B cell (primary cell): Measurements from ENCODE around the gene CD53. TPM values are rescaled to one million over a fixed set of nuclear protein-coding genes. Genes with fewer than 3 reads are reported as not detected.
"Not testable (repeated sequence)": the region's sequence is repeated elsewhere in the genome, so short reads cannot be mapped to it uniquely, and the experiment has no call there.

ENCODE experiments used
- ATAC-seq: fragments of 200-7000 bp; cut with Tn5 transposase; one replicate; pipeline ENCODE4 v1.10.0; 2021; ENCODE audit warnings: low read depth, mild to moderate bottlenecking, moderate number of reproducible peaks, moderate library complexity
- CTCF ChIA-PET: fragments of 350-600 bp; sonication (Branson Sonifier 250); formaldehyde crosslinking; loops from one replicate; lab custom pipeline; 2021; ENCODE audit warnings: antibody characterized with exemption, inconsistent platforms; lab: Charles Lee
- POLR2A ChIA-PET: fragments of 350-600 bp; sonication (Branson Sonifier 250); formaldehyde crosslinking; loops from one replicate; lab custom pipeline; 2021; ENCODE audit warnings: antibody characterized with exemption; lab: Charles Lee
- DNase-seq: peaks from one replicate; pipeline ENCODE4 v3.0.0; 2013
- H2AFZ ChIP-seq: 2 replicates; pipeline ENCODE4 v1.6.1; 2012; ENCODE audit warnings: mild to moderate bottlenecking, low read depth, low read length; ENCODE audit not compliant: insufficient read depth, poor library complexity, severe bottlenecking
- H3K27ac ChIP-seq, 2 donors: 1 replicate in 1 of 2; 2 replicates in 1 of 2; pipeline ENCODE4 v1.5.1; 2012 to 2013; ENCODE audit warnings: low read length in 2 of 2, mild to moderate bottlenecking in 2 of 2, moderate library complexity in 1 of 2
- H3K27me3 ChIP-seq, 4 experiments: fragments of 200-600 bp in 1 of 4; sonication (generic) in 1 of 4; replicated peaks in 1 of 4; 1 replicate in 2 of 4; 2 replicates in 2 of 4; pipeline versions ENCODE4 v1.6.1 to v1.7.0; 2013 to 2016; ENCODE audit warnings: low read length in 3 of 4, mild to moderate bottlenecking in 2 of 4, mixed read lengths in 1 of 4, moderate library complexity in 1 of 4; ENCODE audit not compliant: insufficient read depth in 4 of 4, control insufficient read depth in 3 of 4; ENCODE audit errors: control extremely low read depth in 1 of 4
- H3K36me3 ChIP-seq, 2 experiments: replicated peaks in 1 of 2; 1 replicate in 1 of 2; 2 replicates in 1 of 2; pipeline versions ENCODE4 v1.6.1 to v1.7.1; 2013; ENCODE audit warnings: low read length in 1 of 2; ENCODE audit not compliant: insufficient read depth in 2 of 2, control insufficient read depth in 1 of 2; ENCODE audit errors: control extremely low read depth in 1 of 2, extremely low read depth in 1 of 2
- H3K4me1 ChIP-seq, 2 donors: fragments of 200-600 bp in 1 of 2; sonication (generic) in 1 of 2; 1 replicate in 1 of 2; 2 replicates in 1 of 2; pipeline versions ENCODE4 v1.5.1 to v1.6.1; 2013 to 2017; ENCODE audit warnings: low read length in 2 of 2; ENCODE audit not compliant: control insufficient read depth in 2 of 2, insufficient read depth in 2 of 2
- H3K4me2 ChIP-seq: replicated peaks from 2 replicates; pipeline ENCODE3; 2012; ENCODE audit warnings: mild to moderate bottlenecking, low read depth, low read length; ENCODE audit not compliant: poor library complexity, severe bottlenecking
- H3K4me3 ChIP-seq, 5 experiments: fragments of 200-600 bp in 1 of 5; sonication (generic) in 1 of 5; 1 replicate in 3 of 5; 2 replicates in 2 of 5; pipeline versions ENCODE4 v1.5.1 to v1.7.0; 2011 to 2016; ENCODE audit warnings: low read length in 4 of 5, mild to moderate bottlenecking in 4 of 5, low read depth in 2 of 5, control low read depth in 1 of 5, moderate library complexity in 1 of 5; ENCODE audit not compliant: insufficient read depth in 1 of 5; ENCODE audit errors: control extremely low read depth in 1 of 5, extremely low read depth in 1 of 5
- H3K79me2 ChIP-seq: fragments of 200-600 bp; sonication (generic); one replicate; pipeline ENCODE4 v1.6.0; 2016; ENCODE audit warnings: low read length; ENCODE audit not compliant: control insufficient read depth, insufficient read depth
- H3K9ac ChIP-seq: fragments of 200-600 bp; sonication (generic); 2 replicates; pipeline ENCODE4 v1.6.1; 2017; ENCODE audit warnings: mild to moderate bottlenecking, low read length, moderate library complexity
- H3K9me3 ChIP-seq, 3 donors: one replicate each; pipeline versions ENCODE4 v1.6.1 to v1.7.1; 2013; ENCODE audit warnings: low read length in 2 of 3; ENCODE audit not compliant: control insufficient read depth in 2 of 3, insufficient read depth in 1 of 3; ENCODE audit errors: control extremely low read depth in 1 of 3
- H4K20me1 ChIP-seq: 2 replicates; pipeline ENCODE4 v1.6.0; 2012; ENCODE audit warnings: mild to moderate bottlenecking, low read length; ENCODE audit not compliant: insufficient read depth, control insufficient read depth, poor library complexity, severe bottlenecking
- H3K27ac Mint-ChIP-seq: one replicate; pipeline ENCODE4 v1.8.0; 2021; ENCODE audit warnings: mixed read lengths
- H3K27me3 Mint-ChIP-seq: one replicate; pipeline ENCODE4 v1.8.0; 2021; ENCODE audit warnings: mixed read lengths
- H3K4me1 Mint-ChIP-seq: one replicate; pipeline ENCODE4 v1.8.0; 2021; ENCODE audit warnings: mixed read lengths
- H3K4me3 Mint-ChIP-seq: one replicate; pipeline ENCODE4 v1.8.0; 2021; ENCODE audit warnings: mixed read lengths
- H3K9me3 Mint-ChIP-seq: one replicate; pipeline ENCODE4 v1.8.0; 2022; ENCODE audit warnings: mixed read lengths; ENCODE audit not compliant: insufficient read depth
- CTCF ChIP-seq: fragments of 200-600 bp; IDR thresholded peaks from one replicate; pipeline ENCODE4 v1.8.0; 2022; ENCODE audit warnings: antibody characterized with exemption, mild to moderate bottlenecking
- EZH2 ChIP-seq: IDR thresholded peaks from 2 replicates; pipeline ENCODE4 v1.6.1; 2012; ENCODE audit warnings: borderline replicate concordance, low read depth, mild to moderate bottlenecking, moderate library complexity, low read length; ENCODE audit not compliant: insufficient read depth, poor library complexity, severe bottlenecking
- WGBS: methylation state at CpG from one replicate; pipeline ENCODE4 v1.1.5; 2013; ENCODE audit warnings: missing lambda C conversion rate; ENCODE audit not compliant: insufficient coverage; 5-methylcytosine and 5-hydroxymethylcytosine counted together
- intact Hi-C: fragments of 100-400 bp; cut with micrococcal nuclease; formaldehyde crosslinking; loops from one replicate; pipeline ENCODE4 v1.10.0; 2022
- polyA plus RNA-seq: library from polyadenylated mRNA; depleted of rRNA; stranded (reverse); fragments of >200 nt; gene quantifications from 2 replicates; pipeline ENCODE4 v1.2.3, GENCODE V29; 2012
- total RNA-seq, 2 donors: library from RNA; stranded (reverse); fragments of 120-200 nt in 1 of 2; gene quantifications; 1 replicate in 1 of 2; 2 replicates in 1 of 2; pipeline versions ENCODE4 v1.2.3 to v1.2.4, GENCODE V29; 2013 to 2022

Gene CD53
- total and polyA plus RNA-seq, 2 donors (not counting 1 experiment from before 2014, with no cell fraction given), result 490 to 1,010 TPM

- Histone ChIP-seq H3K4me2 (no peak overlapping the region), H3K9ac (no peak overlapping the region), H3K79me2 (no peaks in the 10 kb centered on the region), H3K36me3 (no peaks in the 10 kb centered on the region), H4K20me1 (no peaks in the 10 kb centered on the region), H3K27me3 (no peaks in the 10 kb centered on the region), H3K4me1 (peaks cover 3 to 7% of the 10 kb centered on the region in 2 donors), H3K4me3 (no peak overlapping the region), H2AFZ (no peak overlapping the region), H3K27ac (no peak overlapping the region), H3K9me3 (no peaks in the 10 kb centered on the region)
- no peak for TF ChIP-seq EZH2
- TF ChIP-seq CTCF, result no peak
- Mint-ChIP-seq H3K4me3 (no peak overlapping the region), H3K9me3 (peaks cover 8% of the 10 kb centered on the region), H3K27me3 (no peaks in the 10 kb centered on the region), H3K4me1 (peaks cover 24% of the 10 kb centered on the region), H3K27ac (no peak overlapping the region)
- no peak for ATAC-seq
- POLR2A ChIA-PET, result no interaction called here
- DNase-seq, result no peak
- CTCF ChIA-PET, result interaction anchor here (0.9 to 7.9 kb wide), 3 partner anchors 36 to 52 kb away, joined by 3 to 146 read pairs (median 88); no protein-coding TSS in a partner anchor
- intact Hi-C loops, result no loop called here
- WGBS, result 100% methylated on average over 4 of the region's 4 CpGs
These were observed 48.8 kb upstream of the CD53 start for GRCh38 chr1:110824192-110824591.

- peak; percentile 88 for ATAC-seq
- peaks cover 30% of the 10 kb centered on the region for H3K4me1 Mint-ChIP-seq
- H3K9me3 ChIP-seq, result no peaks in the 10 kb centered on the region
- no peaks in the 10 kb centered on the region for H3K36me3 ChIP-seq
- H3K4me3 ChIP-seq, result no peak overlapping the region
- H2AFZ ChIP-seq, result no peak overlapping the region
- intact Hi-C loops, result loop anchor here (1.0 to 5.0 kb wide), 6 partner anchors 43 to 275 kb away; partner anchors contain the start of gene CD53
- no peaks in the 10 kb centered on the region for H3K27me3 Mint-ChIP-seq
- H3K9me3 Mint-ChIP-seq, result no peaks in the 10 kb centered on the region
- 91% methylated on average over 2 of the region's 5 CpGs for WGBS
- no peaks in the 10 kb centered on the region for H4K20me1 ChIP-seq
- peaks cover 8 to 9% of the 10 kb centered on the region in 2 donors for H3K4me1 ChIP-seq
- peak; percentile 94 for TF ChIP-seq CTCF
- no peak for TF ChIP-seq EZH2
- DNase-seq, result peak; percentile 74
- no peak overlapping the region for H3K27ac ChIP-seq
- H3K27ac Mint-ChIP-seq, result no peak overlapping the region
- ChIA-PET CTCF (interaction anchor here (0.8 to 7.9 kb wide), 30 partner anchors 12 to 819 kb away, joined by 3 to 146 read pairs (median 5); no protein-coding TSS in a partner anchor), POLR2A (interaction anchor here (0.9 to 2.3 kb wide), 2 partner anchors 46 to 47 kb away, joined by 3 to 7 read pairs; no protein-coding TSS in a partner anchor)
- H3K4me2 ChIP-seq, result no peak overlapping the region
- peaks cover 4% of the 10 kb centered on the region for H3K79me2 ChIP-seq
- no peak overlapping the region for H3K9ac ChIP-seq
- H3K27me3 ChIP-seq, result no peaks in the 10 kb centered on the region
- H3K4me3 Mint-ChIP-seq, result no peak overlapping the region
These were observed 42.9 kb upstream of the CD53 start for GRCh38 chr1:110829955-110830553.

- H3K4me2 ChIP-seq, H3K27me3 ChIP-seq, H3K36me3 ChIP-seq, H3K4me1 ChIP-seq, H3K27me3 Mint-ChIP-seq, H3K79me2 ChIP-seq, POLR2A ChIA-PET, H2AFZ ChIP-seq, H3K4me3 Mint-ChIP-seq, H3K9ac ChIP-seq, H3K27ac ChIP-seq, H3K4me3 ChIP-seq, H3K9me3 Mint-ChIP-seq, H3K9me3 ChIP-seq, H3K27ac Mint-ChIP-seq, H4K20me1 ChIP-seq, DNase-seq, ATAC-seq: not testable (repeated sequence)
- H3K4me1 Mint-ChIP-seq, result peaks cover 12% of the 10 kb centered on the region
- intact Hi-C loops, result loop anchor here (5.0 kb wide), 1 partner anchor 201 kb away; no protein-coding TSS in a partner anchor
- no CpG with 5 or more reads among the region's 3 CpGs for WGBS
- CTCF ChIA-PET, result interaction anchor here (0.8 to 1.2 kb wide), 2 partner anchors 46 to 51 kb away, joined by 3 to 5 read pairs; no protein-coding TSS in a partner anchor
These were observed 39.2 kb upstream of the CD53 start for GRCh38 chr1:110833779-110834178.
